Measurements from ENCODE around the gene ZRANB1. TPM values are rescaled to one million over a fixed set of nuclear protein-coding genes. Genes with fewer than 3 reads are reported as not detected.

ZRANB1 gene
- total RNA-seq, 2 donors from 2014 or later, result 24.1 to 24.9 TPM

- DNase-seq (ENCODE audit: low spot score), result no peak
- Histone ChIP-seq H3K9me3 (no peaks in the 10 kb centered on the region), H3K36me3 (no peaks in the 10 kb centered on the region), H3K4me3 (no peak overlapping the region), H3K4me1 (no peaks in the 10 kb centered on the region), H3K27me3 (no peaks in the 10 kb centered on the region), H3K27ac (no peak overlapping the region)
- TF ChIP-seq, protein P1, sequence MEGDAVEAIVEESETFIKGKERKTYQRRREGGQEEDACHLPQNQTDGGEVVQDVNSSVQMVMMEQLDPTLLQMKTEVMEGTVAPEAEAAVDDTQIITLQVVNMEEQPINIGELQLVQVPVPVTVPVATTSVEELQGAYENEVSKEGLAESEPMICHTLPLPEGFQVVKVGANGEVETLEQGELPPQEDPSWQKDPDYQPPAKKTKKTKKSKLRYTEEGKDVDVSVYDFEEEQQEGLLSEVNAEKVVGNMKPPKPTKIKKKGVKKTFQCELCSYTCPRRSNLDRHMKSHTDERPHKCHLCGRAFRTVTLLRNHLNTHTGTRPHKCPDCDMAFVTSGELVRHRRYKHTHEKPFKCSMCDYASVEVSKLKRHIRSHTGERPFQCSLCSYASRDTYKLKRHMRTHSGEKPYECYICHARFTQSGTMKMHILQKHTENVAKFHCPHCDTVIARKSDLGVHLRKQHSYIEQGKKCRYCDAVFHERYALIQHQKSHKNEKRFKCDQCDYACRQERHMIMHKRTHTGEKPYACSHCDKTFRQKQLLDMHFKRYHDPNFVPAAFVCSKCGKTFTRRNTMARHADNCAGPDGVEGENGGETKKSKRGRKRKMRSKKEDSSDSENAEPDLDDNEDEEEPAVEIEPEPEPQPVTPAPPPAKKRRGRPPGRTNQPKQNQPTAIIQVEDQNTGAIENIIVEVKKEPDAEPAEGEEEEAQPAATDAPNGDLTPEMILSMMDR (IDR thresholded peaks at IDR 0.05), result no peak
Observed at GRCh38 chr10:124902462-124902861, 39.5 kb upstream of the ZRANB1 start.

GRCh38 chr10:124903111-124903510 is 38.8 kb upstream of the ZRANB1 start:
- Histone ChIP-seq H3K27me3 (no peaks in the 10 kb centered on the region), H3K9me3 (no peaks in the 10 kb centered on the region), H3K4me3 (no peak overlapping the region), H3K27ac (no peak overlapping the region), H3K36me3 (no peaks in the 10 kb centered on the region), H3K4me1 (no peaks in the 10 kb centered on the region)
- no peak for DNase-seq (ENCODE audit: low spot score)
- TF ChIP-seq, protein P1 (IDR thresholded peaks at IDR 0.05), result no peak

- no peak for DNase-seq (ENCODE audit: low spot score)
- Histone ChIP-seq H3K9me3 (no peaks in the 10 kb centered on the region), H3K4me1 (no peaks in the 10 kb centered on the region), H3K36me3 (no peaks in the 10 kb centered on the region), H3K27ac (no peak overlapping the region), H3K27me3 (no peaks in the 10 kb centered on the region), H3K4me3 (no peak overlapping the region)
- TF ChIP-seq, protein P1 (IDR thresholded peaks at IDR 0.05), result no peak
Observed at GRCh38 chr10:124904796-124905195, 37.1 kb upstream of the ZRANB1 start.

DNA sequence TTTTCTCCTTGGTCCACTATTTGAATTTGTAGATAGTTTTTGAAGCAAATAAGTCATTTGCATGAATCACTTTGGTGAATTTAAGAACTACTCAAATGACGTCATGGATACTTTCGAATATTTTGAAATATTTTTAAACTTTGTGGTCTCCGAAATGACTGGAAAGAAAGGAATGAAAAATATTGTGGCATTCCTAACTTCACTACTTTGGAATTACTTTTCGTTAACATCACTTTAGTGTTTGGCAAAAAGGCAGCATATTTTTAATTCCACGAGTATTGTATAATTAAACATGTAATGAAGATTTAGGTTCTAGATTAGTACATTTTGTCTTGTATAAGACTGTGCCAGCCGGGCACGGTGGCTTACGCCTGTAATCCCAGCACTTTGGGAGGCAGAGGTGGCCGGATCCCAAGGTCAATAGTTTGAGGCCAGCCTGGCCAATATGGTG is 35.3 kb upstream of the ZRANB1 start:
- DNase-seq (ENCODE audit: low spot score), result no peak
- TF ChIP-seq, protein P1 (IDR thresholded peaks at IDR 0.05), result no peak
- Histone ChIP-seq H3K27me3 (no peaks in the 10 kb centered on the region), H3K36me3 (no peaks in the 10 kb centered on the region), H3K9me3 (no peaks in the 10 kb centered on the region), H3K27ac (no peak overlapping the region), H3K4me1 (peaks cover 0 to 7% of the 10 kb centered on the region in 2 donors), H3K4me3 (no peak overlapping the region)

GRCh38 chr10:124909563-124909962 is 32.4 kb upstream of the ZRANB1 start:
- DNase-seq (ENCODE audit: low spot score), result no peak
- Histone ChIP-seq H3K27me3 (no peaks in the 10 kb centered on the region), H3K36me3 (no peaks in the 10 kb centered on the region), H3K9me3 (no peaks in the 10 kb centered on the region), H3K4me1 (peaks cover 0 to 14% of the 10 kb centered on the region in 2 donors), H3K27ac (no peak overlapping the region), H3K4me3 (no peak overlapping the region)
- TF ChIP-seq, protein P1 (IDR thresholded peaks at IDR 0.05), result no peak
